K562 (cell line): ENCODE data around the gene CR2. TPM values are rescaled to one million over a fixed set of nuclear protein-coding genes. Genes with fewer than 3 reads are reported as not detected.
"Not testable (repeated sequence)": the region's sequence is repeated elsewhere in the genome, so short reads cannot be mapped to it uniquely, and the experiment has no call there.

Experiments
- ATAC-seq: fragments of 200-7000 bp; cut with Tn5 transposase; 3 replicates; pipeline ENCODE4 v1.9.1; 2020; ENCODE audit warnings: moderate library complexity
- BruUV-seq: library from RNA; stranded (reverse); fragments of 400-500 nt; replicated peaks from 2 replicates; lab custom pipeline; 2021; lab: Mats Ljungman, UMichigan
- CTCF ChIA-PET: fragments of 300-600 bp; formaldehyde crosslinking; extraction: SDS; loops from one replicate; lab custom pipeline; 2021; ENCODE audit warnings: low intra/inter-chr PET ratio; lab: Yijun Ruan, JAX
- POLR2A ChIA-PET: fragments of 300-600, 350-650 bp; sonication (Branson Sonifier 250); formaldehyde crosslinking; extraction: SDS; loops from one replicate; lab custom pipeline; 2021; ENCODE audit warnings: antibody characterized with exemption, inconsistent platforms; lab: Yijun Ruan, JAX
- DNase-seq, 4 experiments: peaks; one replicate each; pipeline versions ENCODE4 v3.0.0 to v3.0.0-alpha.2; 2011 to 2018; ENCODE audit warnings: low spot score in 3 of 4, mixed read lengths in 3 of 4; ENCODE audit errors: extremely low read depth in 1 of 4
- FAIRE-seq: peaks from 2 replicates; lab custom pipeline; 2011; peaks lifted over from hg19 to GRCh38; lab: Jason Lieb, UNC
- H2AFZ ChIP-seq: 2 replicates; pipeline ENCODE4 v1.6.0; 2011; ENCODE audit warnings: low read depth, low read length, control low read depth, inconsistent platforms
- H3K27ac ChIP-seq: fragments of 200-600 bp; 3 replicates; pipeline ENCODE4 v1.8.0; 2011; ENCODE audit warnings: low read depth, mild to moderate bottlenecking, control low read depth, inconsistent platforms, low read length, moderate library complexity, mixed read lengths; ENCODE audit errors: extremely low read depth
- H3K27me3 ChIP-seq, 2 experiments: fragments of 300-600 bp in 1 of 2; 2 replicates in 1 of 2; 3 replicates in 1 of 2; pipeline versions ENCODE4 v1.6.0 to v1.8.0; 2011; ENCODE audit warnings: inconsistent platforms in 2 of 2, low read length in 2 of 2, mild to moderate bottlenecking in 1 of 2, mixed read lengths in 1 of 2, moderate library complexity in 1 of 2; ENCODE audit not compliant: control insufficient read depth in 2 of 2, insufficient read depth in 2 of 2
- H3K36me3 ChIP-seq: fragments of 300-600 bp; 3 replicates; pipeline ENCODE4 v1.8.0; 2011; ENCODE audit warnings: mild to moderate bottlenecking, low read length, inconsistent platforms; ENCODE audit not compliant: control insufficient read depth, insufficient read depth
- H3K4me1 ChIP-seq, 2 experiments: fragments of 200-600 bp in 1 of 2; replicated peaks in 1 of 2; 2 replicates in 1 of 2; 3 replicates in 1 of 2; pipeline versions ENCODE4 v1.5.1 to v1.8.0; 2011; ENCODE audit warnings: inconsistent platforms in 2 of 2, low read length in 2 of 2, mild to moderate bottlenecking in 1 of 2, mixed read lengths in 1 of 2, moderate library complexity in 1 of 2; ENCODE audit not compliant: control insufficient read depth in 2 of 2, insufficient read depth in 2 of 2
- H3K4me2 ChIP-seq: 2 replicates; pipeline ENCODE4 v1.6.1; 2011; ENCODE audit warnings: low read length, control low read depth, inconsistent platforms, mixed read lengths; ENCODE audit not compliant: insufficient read depth
- H3K4me3 ChIP-seq: fragments of 200-600 bp; sonication (generic), shearing (Covaris generic); 2 replicates; pipeline ENCODE4 v1.5.1; 2016; ENCODE audit warnings: control low read depth, inconsistent platforms
- H3K79me2 ChIP-seq: fragments of 200-600 bp; 3 replicates; pipeline ENCODE4 v1.8.0; 2011; ENCODE audit warnings: low read length, inconsistent platforms; ENCODE audit not compliant: control insufficient read depth, insufficient read depth
- H3K9ac ChIP-seq, 2 experiments: 2 replicates each; pipeline versions ENCODE4 v1.6.0 to v1.6.1; 2011; ENCODE audit warnings: low read depth in 2 of 2, low read length in 2 of 2, control low read depth in 1 of 2, inconsistent platforms in 1 of 2, mild to moderate bottlenecking in 1 of 2, mixed read lengths in 1 of 2; ENCODE audit not compliant: insufficient read depth in 1 of 2
- H3K9me1 ChIP-seq: one replicate; pipeline ENCODE4 v1.6.0; 2011; ENCODE audit warnings: inconsistent platforms, mild to moderate bottlenecking, low read length, moderate library complexity; ENCODE audit not compliant: control insufficient read depth, insufficient read depth
- H3K9me3 ChIP-seq: replicated peaks from 2 replicates; pipeline ENCODE4 v1.5.1; 2011; ENCODE audit warnings: low read depth, low read length, inconsistent platforms; ENCODE audit not compliant: control insufficient read depth, insufficient read depth
- H4K20me1 ChIP-seq: replicated peaks from 2 replicates; pipeline ENCODE4 v1.6.1; 2011; ENCODE audit warnings: low read length, inconsistent platforms, mixed read lengths; ENCODE audit not compliant: control insufficient read depth, insufficient read depth
- ARID1B ChIP-seq: fragments of 450-650 bp; IDR thresholded peaks from 2 replicates; pipeline ENCODE4 v1.6.1; 2016; ENCODE audit warnings: antibody characterized with exemption, mild to moderate bottlenecking, inconsistent platforms
- ARNT ChIP-seq, 2 experiments: fragments of 450-650 bp; IDR thresholded peaks; 2 replicates each; pipeline ENCODE4 v1.6.1; 2016; ENCODE audit warnings: mild to moderate bottlenecking in 1 of 2
- BCOR ChIP-seq: fragments of 450-650 bp; IDR thresholded peaks from 2 replicates; pipeline ENCODE4 v1.6.1; 2016
- CTCF ChIP-seq, 3 experiments: IDR thresholded peaks in 2 of 3; conservative IDR thresholded peaks in 1 of 3; 2 replicates each; pipeline ENCODE4 v1.5.1; 2011 to 2012; ENCODE audit warnings: low read length in 3 of 3, mild to moderate bottlenecking in 3 of 3, control low read depth in 2 of 3, improper control_type of control experiment in 1 of 3, inconsistent platforms in 1 of 3, low read depth in 1 of 3, mixed read lengths in 1 of 3, moderate library complexity in 1 of 3; ENCODE audit not compliant: insufficient read depth in 2 of 3
- HDAC1 ChIP-seq, 2 experiments: fragments of 450-650 bp; IDR thresholded peaks; 2 replicates each; pipeline ENCODE4 v1.6.1; 2016 to 2017; ENCODE audit warnings: inconsistent platforms in 1 of 2, mild to moderate bottlenecking in 1 of 2, moderate library complexity in 1 of 2
- KDM5B ChIP-seq: fragments of 200-600 bp; sonication (generic); IDR thresholded peaks from 2 replicates; pipeline ENCODE4 v1.6.1; 2012; ENCODE audit warnings: low read depth, mild to moderate bottlenecking, moderate library complexity, low read length, control low read depth, inconsistent platforms; ENCODE audit not compliant: insufficient replicate concordance
- MAFG ChIP-seq: fragments of 450-650 bp; conservative IDR thresholded peaks from 2 replicates; pipeline ENCODE4 v1.6.1; 2016; ENCODE audit warnings: missing genetic modification characterization, missing compliant biosample characterization
- NFYB ChIP-seq: IDR thresholded peaks from 2 replicates; pipeline ENCODE4 v1.6.1; 2011; ENCODE audit warnings: mild to moderate bottlenecking, moderate library complexity; ENCODE audit not compliant: insufficient read length; ENCODE audit errors: extremely low read depth
- NR2C1 ChIP-seq, 2 experiments: fragments of 450-650 bp; IDR thresholded peaks; 2 replicates each; pipeline ENCODE4 v1.6.1; 2017; ENCODE audit warnings: mild to moderate bottlenecking in 2 of 2, antibody characterized with exemption in 1 of 2, inconsistent platforms in 1 of 2, missing compliant biosample characterization in 1 of 2, missing genetic modification characterization in 1 of 2
- PHB2 ChIP-seq: fragments of 450-650 bp; IDR thresholded peaks from 2 replicates; pipeline ENCODE4 v1.6.1; 2017; ENCODE audit warnings: low read depth
- PTRF ChIP-seq: fragments of 450-650 bp; IDR thresholded peaks from 2 replicates; pipeline ENCODE4 v1.6.1; 2016; ENCODE audit warnings: mild to moderate bottlenecking, missing genetic modification characterization, missing compliant biosample characterization
- RFX7 ChIP-seq: fragments of 250-450 bp; sonication (Bioruptor Pico); IDR thresholded peaks from 2 replicates; pipeline ENCODE4 v1.5.1; 2021; ENCODE audit warnings: mild to moderate bottlenecking
- ZNF316 ChIP-seq: fragments of 450-650 bp; IDR thresholded peaks from 2 replicates; pipeline ENCODE4 v1.6.1; 2016
- ZNF592 ChIP-seq: fragments of 450-650 bp; IDR thresholded peaks from 2 replicates; pipeline ENCODE4 v1.6.1; 2017; ENCODE audit warnings: antibody characterized with exemption, mild to moderate bottlenecking
- WGBS: fragments of 100-300 bp; shearing (Covaris generic); methylation state at CpG from one replicate; pipeline ENCODE4 v1.1.6; 2016; ENCODE audit warnings: low coverage, mixed read lengths; ENCODE audit not compliant: insufficient coverage; ENCODE audit errors: missing lambda C conversion rate; 5-methylcytosine and 5-hydroxymethylcytosine counted together
- in situ Hi-C: fragments of 300-500 bp; cut with MboI; formaldehyde crosslinking; loops from 4 replicates; pipeline ENCODE4 v1.15.0; 2018; ENCODE audit warnings: inconsistent platforms, mixed read lengths
- intact Hi-C: fragments of 100-400 bp; cut with micrococcal nuclease; formaldehyde crosslinking; loops from 2 replicates; pipeline ENCODE4 v1.14.2; 2022
- polyA plus RNA-seq, 8 experiments: library from polyadenylated mRNA; depleted of rRNA in 4 of 8; stranded (reverse) in 5 of 8; unstranded in 3 of 8; fragments of >200 nt; fragmentation: Nextera tagmentation in 2 of 8; fragmentation: Illumina TruSeq in 1 of 8; extraction: Ambion mirVana in 2 of 8; extraction: Trizol in 1 of 8; gene quantifications; 2 replicates each; pipeline versions ENCODE4 v1.2.1 to v1.2.3, GENCODE V29; 2011 to 2014; ENCODE audit warnings: inconsistent platforms in 1 of 8, missing spikeins in 1 of 8
- total RNA-seq, 7 experiments: library from RNA; depleted of rRNA in 6 of 7; stranded (reverse); fragments of >200 nt in 6 of 7; fragmentation: Illumina TruSeq in 2 of 7; extraction: Trizol in 2 of 7; gene quantifications; 2 replicates each; pipeline versions ENCODE4 v1.2.1 to v1.2.3, GENCODE V29; 2011 to 2021; ENCODE audit warnings: low replicate concordance in 1 of 7

CR2 gene
- total and polyA plus RNA-seq, 9 of the 15 experiments (the other 6 are each of a cell fraction or from before 2014, with no cell fraction given): 0.07 to 0.67 (median 0.37) TPM

- TF ChIP-seq NFYB (peak; percentile 21), ARID1B (peak; percentile 81), ZNF592 (peak; percentile 94), MAFG (tag) (0 out of 2 replicates have a peak, but pooled peaks have one; percentile 6), CTCF (IDR thresholded peaks at IDR 0.05 in 2 of 3, conservative IDR thresholded peaks at IDR 0.05 in 1 of 3; ENCODE audit: insufficient read depth in 2 of 3, low read depth in 1 of 3, low read length in 3 of 3) (peak in 2 of 3 experiments; percentile 6 to 35; a peak in 3 of 6 replicates), BCOR (peak; percentile 34; the same call in 1 of the 2 replicates), KDM5B (peak; percentile 57), PTRF (0 out of 2 replicates have a peak, but pooled peaks have one; percentile 54), RFX7 (CRISPR knock-in tag) (0 out of 2 replicates have a peak, but pooled peaks have one; percentile 31), HDAC1 (IDR thresholded peaks at IDR 0.05) (peak in 1 of 2 experiments; percentile 24; a peak in 1 of 4 replicates), NR2C1 (IDR thresholded peaks at IDR 0.05) (peak; percentile 36; the same call in 1 of the 2 replicates), NR2C1 (tag; IDR thresholded peaks at IDR 0.05) (peak; percentile 36; the same call in 1 of the 2 replicates), PHB2 (peak; percentile 25; the same call in 1 of the 2 replicates), ZNF316 (peak; percentile 70), ARNT (IDR thresholded peaks at IDR 0.05) (0 out of 4 replicates have a peak, but pooled peaks of 1 of the 2 experiments have one; percentile 47)
- TF ChIP-seq, all 486 proteins: peak for 74; not testable (repeated sequence) for 412
Observed at GRCh38 chr1:207520400-207521345, 66.5 kb downstream of the CR2 start (continued).

GRCh38 chr1:207525239-207525638 lies 71.1 kb downstream of the CR2 start:
- H4K20me1 ChIP-seq, intact Hi-C loops, H3K27me3 ChIP-seq, H3K4me2 ChIP-seq, DNase-seq, CTCF ChIA-PET, H3K4me3 ChIP-seq, FAIRE-seq, H3K9me1 ChIP-seq, H3K9me3 ChIP-seq, H3K79me2 ChIP-seq, in situ Hi-C loops, BruUV-seq, H2AFZ ChIP-seq, POLR2A ChIA-PET, H3K9ac ChIP-seq, H3K27ac ChIP-seq, H3K36me3 ChIP-seq: not testable (repeated sequence)
- ATAC-seq: peak; percentile 44
- H3K4me1 ChIP-seq: peaks cover 13 to 16% of the 10 kb centered on the region in 2 experiments; a peak in 4 of 5 replicates
- WGBS: 11% methylated on average over 1 of the region's 3 CpGs
